Lung (tissue), 12 donors: ENCODE data around the gene NECAB3. TPM values are rescaled to one million over a fixed set of nuclear protein-coding genes. Genes with fewer than 3 reads are reported as not detected.

Source experiments
- ATAC-seq: fragments of 200-7000 bp; cut with Tn5 transposase; one replicate; pipeline ENCODE4 v1.9.1; 2020; ENCODE audit warnings: moderate number of reproducible peaks; ENCODE audit not compliant: insufficient read depth, low FRiP score
- DNase-seq, 3 donors: peaks; one replicate each; pipeline ENCODE4 v3.0.0-alpha.2; 2013 to 2017
- H3K27ac ChIP-seq, 2 donors: one replicate each; pipeline ENCODE4 v1.5.1; 2013; ENCODE audit warnings: mild to moderate bottlenecking in 2 of 2, moderate library complexity in 2 of 2, control low read depth in 1 of 2, inconsistent platforms in 1 of 2, low read depth in 1 of 2, low read length in 1 of 2
- H3K27me3 ChIP-seq, 3 donors: one replicate each; pipeline ENCODE4 v1.5.1; 2013; ENCODE audit warnings: low read length in 2 of 3; ENCODE audit not compliant: control insufficient read depth in 3 of 3, insufficient read depth in 3 of 3
- H3K36me3 ChIP-seq, 4 donors: one replicate each; pipeline ENCODE4 v1.5.1; 2013; ENCODE audit warnings: low read length in 4 of 4, mild to moderate bottlenecking in 1 of 4, moderate library complexity in 1 of 4; ENCODE audit not compliant: control insufficient read depth in 4 of 4, insufficient read depth in 4 of 4
- H3K4me1 ChIP-seq, 5 donors: one replicate each; pipeline ENCODE4 v1.5.1; 2013; ENCODE audit warnings: low read length in 5 of 5, mild to moderate bottlenecking in 2 of 5, moderate library complexity in 1 of 5; ENCODE audit not compliant: control insufficient read depth in 5 of 5, insufficient read depth in 5 of 5
- H3K4me3 ChIP-seq: one replicate; pipeline ENCODE4 v1.5.1; 2013; ENCODE audit warnings: mild to moderate bottlenecking, control low read depth, moderate library complexity
- H3K9ac ChIP-seq, 2 donors: one replicate each; pipeline ENCODE4 v1.5.1; 2013; ENCODE audit warnings: low read length in 2 of 2, control low read depth in 1 of 2; ENCODE audit not compliant: insufficient read depth in 1 of 2
- H3K9me3 ChIP-seq, 4 donors: one replicate each; pipeline ENCODE4 v1.5.1; 2013; ENCODE audit warnings: low read length in 3 of 4, mild to moderate bottlenecking in 1 of 4, moderate library complexity in 1 of 4; ENCODE audit not compliant: control insufficient read depth in 4 of 4, insufficient read depth in 3 of 4
- WGBS, 2 donors: extraction: QIAGEN DNeasy Blood & Tissue Kit; methylation state at CpG; one replicate each; pipeline ENCODE4 v1.1.7; 2013; 5-methylcytosine and 5-hydroxymethylcytosine counted together
- polyA plus RNA-seq, 2 donors: library from polyadenylated mRNA; stranded (reverse); fragments of 200-250 nt; gene quantifications; one replicate each; pipeline ENCODE4 v1.2.1, GENCODE V29; 2013
- total RNA-seq, 2 donors: library from RNA; depleted of rRNA in 1 of 2; stranded (reverse); fragments of >200 nt in 1 of 2; gene quantifications; one replicate each; pipeline ENCODE4 v1.2.1, GENCODE V29; 2014 to 2021
- TF ChIP-seq, protein P1 (sequence below): IDR thresholded peaks from 2 replicates; pipeline ENCODE4 v1.5.1; 2012; ENCODE audit warnings: mild to moderate bottlenecking; ENCODE audit errors: control extremely low read depth, extremely low read depth
- donor health status: control.
- donor health status: control.
- donor health status: Bipolar disorder and iron deficiency.
- donor health status: healthy.
- donor health status: DM: yes; HTN: yes; CAD: no.

NECAB3 gene
- total and polyA plus RNA-seq, 4 donors = 21.2 to 127 (median 72.2) TPM

DNA sequence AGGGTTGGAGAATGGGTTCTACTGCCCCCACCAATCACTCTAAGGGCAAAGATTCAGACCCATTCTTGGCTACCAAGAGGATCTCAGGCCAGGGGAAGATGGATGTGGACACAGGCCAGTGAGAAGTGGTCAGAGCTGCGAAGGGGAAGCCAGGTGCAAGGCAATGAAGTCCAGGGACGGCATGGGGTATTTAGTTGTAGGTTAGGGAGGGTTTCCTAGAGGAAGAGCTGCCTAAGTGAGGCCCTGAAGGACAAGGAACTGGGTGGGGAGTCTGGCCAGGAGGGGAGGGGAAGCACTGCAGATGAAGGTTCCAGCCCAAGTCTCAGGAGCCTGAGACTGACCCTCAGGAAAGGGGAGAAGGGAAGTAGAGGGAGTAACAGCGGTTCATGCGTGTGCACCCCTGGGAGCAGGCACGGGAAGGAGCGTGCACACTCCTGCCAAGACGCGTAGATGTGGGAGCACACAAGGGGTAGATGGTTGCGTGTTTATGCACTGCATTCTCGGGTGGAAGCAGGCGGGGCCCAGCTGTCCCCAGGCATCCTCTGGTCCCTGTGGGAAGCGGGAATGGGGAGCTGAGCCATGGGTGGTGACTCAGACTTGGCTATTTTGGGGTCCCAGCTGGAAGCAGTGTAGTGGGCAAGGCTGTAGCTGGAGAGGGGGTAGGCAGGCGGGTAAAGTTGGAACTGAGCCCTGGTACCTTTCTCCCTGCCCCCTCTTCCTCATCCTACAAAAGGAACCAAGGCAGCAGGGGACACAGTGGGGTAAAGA, 4.2 kb downstream of the NECAB3 start:
- DNase-seq (no peak), ATAC-seq (no peak)
- Histone ChIP-seq H3K4me1 (peaks cover 0 to 48% (median 21%) of the 10 kb centered on the region in 5 donors), H3K27ac (no peak overlapping the region), H3K9me3 (no peaks in the 10 kb centered on the region), H3K9ac (no peak overlapping the region), H3K4me3 (no peak overlapping the region), H3K36me3 (peaks cover 0 to 6% (median 4%) of the 10 kb centered on the region in 4 donors), H3K27me3 (no peaks in the 10 kb centered on the region)
- TF ChIP-seq, protein P1, sequence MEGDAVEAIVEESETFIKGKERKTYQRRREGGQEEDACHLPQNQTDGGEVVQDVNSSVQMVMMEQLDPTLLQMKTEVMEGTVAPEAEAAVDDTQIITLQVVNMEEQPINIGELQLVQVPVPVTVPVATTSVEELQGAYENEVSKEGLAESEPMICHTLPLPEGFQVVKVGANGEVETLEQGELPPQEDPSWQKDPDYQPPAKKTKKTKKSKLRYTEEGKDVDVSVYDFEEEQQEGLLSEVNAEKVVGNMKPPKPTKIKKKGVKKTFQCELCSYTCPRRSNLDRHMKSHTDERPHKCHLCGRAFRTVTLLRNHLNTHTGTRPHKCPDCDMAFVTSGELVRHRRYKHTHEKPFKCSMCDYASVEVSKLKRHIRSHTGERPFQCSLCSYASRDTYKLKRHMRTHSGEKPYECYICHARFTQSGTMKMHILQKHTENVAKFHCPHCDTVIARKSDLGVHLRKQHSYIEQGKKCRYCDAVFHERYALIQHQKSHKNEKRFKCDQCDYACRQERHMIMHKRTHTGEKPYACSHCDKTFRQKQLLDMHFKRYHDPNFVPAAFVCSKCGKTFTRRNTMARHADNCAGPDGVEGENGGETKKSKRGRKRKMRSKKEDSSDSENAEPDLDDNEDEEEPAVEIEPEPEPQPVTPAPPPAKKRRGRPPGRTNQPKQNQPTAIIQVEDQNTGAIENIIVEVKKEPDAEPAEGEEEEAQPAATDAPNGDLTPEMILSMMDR = no peak
- 86 to 88% methylated on average over 13 of the region's 13 CpGs for WGBS, 2 donors

DNA sequence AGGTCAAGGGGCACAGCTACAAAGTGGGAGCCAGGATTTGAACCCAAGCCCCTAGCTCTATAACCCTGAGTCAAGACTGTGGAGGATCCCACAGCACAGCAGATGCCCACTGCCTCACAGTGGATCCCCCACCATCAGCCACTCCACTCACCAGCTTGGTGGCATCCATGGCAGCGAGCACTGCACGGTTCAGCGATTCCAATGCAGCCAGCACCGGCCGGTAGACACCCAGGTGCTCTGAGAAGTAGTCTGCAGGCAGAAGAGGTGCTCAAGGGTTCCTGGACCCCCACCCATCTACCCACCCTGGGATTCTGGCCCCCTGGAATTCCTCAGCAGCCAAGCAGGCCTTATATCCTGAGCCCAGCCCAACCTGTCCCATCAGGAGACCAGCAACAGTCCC, 5.0 kb downstream of the NECAB3 start:
- WGBS, 2 donors = 97 to 98% methylated on average over 5 of the region's 5 CpGs
- H3K36me3 ChIP-seq = peaks cover 0 to 6% (median 4%) of the 10 kb centered on the region in 4 donors
- H3K9me3 ChIP-seq = no peaks in the 10 kb centered on the region
- DNase-seq (no peak), ATAC-seq (no peak)
- no peak overlapping the region for H3K27ac ChIP-seq
- no peak overlapping the region for H3K4me3 ChIP-seq
- no peaks in the 10 kb centered on the region for H3K27me3 ChIP-seq
- peaks cover 0 to 45% (median 14%) of the 10 kb centered on the region in 5 donors for H3K4me1 ChIP-seq
- H3K9ac ChIP-seq = no peak overlapping the region
- TF ChIP-seq, protein P1 = no peak

DNA sequence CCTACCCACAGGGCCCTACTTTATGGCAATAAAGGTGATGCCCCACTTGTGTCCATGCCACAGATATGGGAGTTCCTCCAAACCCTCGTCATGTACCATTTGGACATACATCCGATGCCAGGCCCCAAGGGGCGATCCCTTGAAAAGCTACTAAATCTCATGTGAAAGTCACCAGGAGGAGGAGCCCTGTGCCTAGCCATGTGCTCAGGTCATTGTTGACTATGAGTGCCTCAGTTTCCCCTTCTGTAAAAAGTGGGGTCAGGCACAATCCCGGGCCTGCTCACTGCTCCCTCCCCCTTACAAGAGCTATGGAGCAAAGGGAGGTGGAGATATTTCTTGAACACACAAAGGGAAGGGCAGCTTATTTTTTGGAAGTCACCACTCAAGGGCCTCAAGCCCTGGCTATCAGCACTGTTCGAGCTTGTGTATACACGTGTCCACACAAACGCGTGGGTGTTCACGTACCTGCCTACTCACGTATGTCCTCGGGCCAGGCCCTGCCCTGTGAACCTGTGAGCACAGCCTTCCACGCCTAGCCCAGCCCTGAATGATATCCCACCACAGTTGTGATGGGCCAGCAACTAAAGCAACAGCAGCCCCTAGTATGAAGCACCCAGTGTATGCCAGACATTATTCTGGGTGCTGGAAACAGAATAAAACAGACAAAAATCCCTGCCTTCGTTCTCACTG, 5.6 kb downstream of the NECAB3 start:
- DNase-seq (no peak), ATAC-seq (no peak)
- Histone ChIP-seq H3K27me3 (no peaks in the 10 kb centered on the region), H3K36me3 (peaks cover 0 to 6% (median 4%) of the 10 kb centered on the region in 4 donors), H3K4me1 (peaks cover 0 to 47% (median 18%) of the 10 kb centered on the region in 5 donors), H3K4me3 (no peak overlapping the region), H3K9me3 (no peaks in the 10 kb centered on the region), H3K27ac (no peak overlapping the region), H3K9ac (no peak overlapping the region)
- WGBS, 2 donors = 79 to 87% methylated on average over 13 of the region's 13 CpGs
- TF ChIP-seq, protein P1 = no peak
